ENCODE data around the gene ADGRL4. TPM values are rescaled to one million over a fixed set of nuclear protein-coding genes. Genes with fewer than 3 reads are reported as not detected.

The ADGRL4 gene
- total and polyA plus RNA-seq, 4 donors, result 8.4 to 13.4 (median 11.5) TPM

- Histone ChIP-seq H3K27me3 (ENCODE audit: control insufficient read depth, insufficient read depth, low read length) (no peaks in the 10 kb centered on the region), H3K4me3 (ENCODE audit: low read depth, low read length) (no peak overlapping the region), H3K4me1 (ENCODE audit: control insufficient read depth, insufficient read depth, low read length) (no peaks in the 10 kb centered on the region), H3K9me3 (ENCODE audit: control insufficient read depth, insufficient read depth, low read length) (no peaks in the 10 kb centered on the region), H3K36me3 (ENCODE audit: control insufficient read depth, insufficient read depth, low read length) (no peaks in the 10 kb centered on the region), H3K27ac (ENCODE audit: low read depth, low read length) (no peak overlapping the region)
- no peak for DNase-seq (ENCODE audit: low read depth in 4 of 6, low spot score in 6 of 6)
Measured at GRCh38 chr1:78855258-78855657, 151.3 kb downstream of the ADGRL4 start.

- H3K27ac ChIP-seq (ENCODE audit: low read depth, low read length), result no peak overlapping the region
- 71% methylated on average over 1 of the region's 5 CpGs for WGBS (ENCODE audit: insufficient coverage)
- H3K27me3 ChIP-seq (ENCODE audit: control insufficient read depth, insufficient read depth, low read length), result no peaks in the 10 kb centered on the region
- no peaks in the 10 kb centered on the region for H3K4me1 ChIP-seq (ENCODE audit: control insufficient read depth, insufficient read depth, low read length)
- no peaks in the 10 kb centered on the region for H3K36me3 ChIP-seq (ENCODE audit: control insufficient read depth, insufficient read depth, low read length)
- DNase-seq (ENCODE audit: low read depth in 4 of 6, low spot score in 6 of 6), result no peak
- H3K4me3 ChIP-seq (ENCODE audit: low read depth, low read length), result no peak overlapping the region
- no peaks in the 10 kb centered on the region for H3K9me3 ChIP-seq (ENCODE audit: control insufficient read depth, insufficient read depth, low read length)
Measured at GRCh38 chr1:78854556-78854955, 152.0 kb downstream of the ADGRL4 start.

GRCh38 chr1:78843546-78843945 lies 163.0 kb downstream of the ADGRL4 start:
- Histone ChIP-seq H3K27ac (ENCODE audit: low read depth, low read length) (no peak overlapping the region), H3K4me3 (ENCODE audit: low read depth, low read length) (no peak overlapping the region), H3K9me3 (ENCODE audit: control insufficient read depth, insufficient read depth, low read length) (no peaks in the 10 kb centered on the region), H3K36me3 (ENCODE audit: control insufficient read depth, insufficient read depth, low read length) (no peaks in the 10 kb centered on the region), H3K27me3 (ENCODE audit: control insufficient read depth, insufficient read depth, low read length) (no peaks in the 10 kb centered on the region), H3K4me1 (ENCODE audit: control insufficient read depth, insufficient read depth, low read length) (peaks cover 4% of the 10 kb centered on the region)
- 100% methylated on average over 2 of the region's 4 CpGs for WGBS (ENCODE audit: insufficient coverage)
- no peak for DNase-seq (ENCODE audit: low read depth in 4 of 6, low spot score in 6 of 6)

- Histone ChIP-seq H3K9me3 (ENCODE audit: control insufficient read depth, insufficient read depth, low read length) (no peaks in the 10 kb centered on the region), H3K36me3 (ENCODE audit: control insufficient read depth, insufficient read depth, low read length) (no peaks in the 10 kb centered on the region), H3K27ac (ENCODE audit: low read depth, low read length) (no peak overlapping the region), H3K4me3 (ENCODE audit: low read depth, low read length) (no peak overlapping the region), H3K4me1 (ENCODE audit: control insufficient read depth, insufficient read depth, low read length) (peaks cover 4% of the 10 kb centered on the region), H3K27me3 (ENCODE audit: control insufficient read depth, insufficient read depth, low read length) (no peaks in the 10 kb centered on the region)
- WGBS (ENCODE audit: insufficient coverage), result no CpG with 5 or more reads among the region's 1 CpG
- peak in 1 of 6 donors; percentile 39 for DNase-seq (ENCODE audit: low read depth in 4 of 6, low spot score in 6 of 6)
Measured at GRCh38 chr1:78843111-78843510, 163.4 kb downstream of the ADGRL4 start.

- H3K9me3 ChIP-seq (ENCODE audit: control insufficient read depth, insufficient read depth, low read length), result no peaks in the 10 kb centered on the region
- WGBS (ENCODE audit: insufficient coverage), result 25% methylated on average over 6 of the region's 8 CpGs
- H3K27me3 ChIP-seq (ENCODE audit: control insufficient read depth, insufficient read depth, low read length), result no peaks in the 10 kb centered on the region
- peaks cover 4% of the 10 kb centered on the region for H3K4me1 ChIP-seq (ENCODE audit: control insufficient read depth, insufficient read depth, low read length)
- H3K27ac ChIP-seq (ENCODE audit: low read depth, low read length), result peak overlapping the region; percentile 29
- DNase-seq (ENCODE audit: low read depth in 4 of 6, low spot score in 6 of 6), result peak in 3 of 6 donors; percentile 35 to 75 (median 73)
- H3K36me3 ChIP-seq (ENCODE audit: control insufficient read depth, insufficient read depth, low read length), result no peaks in the 10 kb centered on the region
- H3K4me3 ChIP-seq (ENCODE audit: low read depth, low read length), result no peak overlapping the region
Measured at GRCh38 chr1:78840453-78841271, 165.9 kb downstream of the ADGRL4 start.
